Vein endothelial cell (primary cell): ENCODE data around the gene ETFB. TPM values are rescaled to one million over a fixed set of nuclear protein-coding genes. Genes with fewer than 3 reads are reported as not detected.

ENCODE experiments used
- total RNA-seq: library from RNA; depleted of rRNA; stranded (reverse); fragments of >200 nt; gene quantifications from 2 replicates; pipeline ENCODE4 v1.2.3, GENCODE V29; 2012

The ETFB gene
- 58.4 and 87.9 TPM in 2 replicates for total RNA-seq

GRCh38 chr19:51365965-51366388 is at the start of gene ETFB:
ETFB (minus strand) TSS chr19:51366388; CDS start chr19:51366326, 62 bp downstream.

DNA sequence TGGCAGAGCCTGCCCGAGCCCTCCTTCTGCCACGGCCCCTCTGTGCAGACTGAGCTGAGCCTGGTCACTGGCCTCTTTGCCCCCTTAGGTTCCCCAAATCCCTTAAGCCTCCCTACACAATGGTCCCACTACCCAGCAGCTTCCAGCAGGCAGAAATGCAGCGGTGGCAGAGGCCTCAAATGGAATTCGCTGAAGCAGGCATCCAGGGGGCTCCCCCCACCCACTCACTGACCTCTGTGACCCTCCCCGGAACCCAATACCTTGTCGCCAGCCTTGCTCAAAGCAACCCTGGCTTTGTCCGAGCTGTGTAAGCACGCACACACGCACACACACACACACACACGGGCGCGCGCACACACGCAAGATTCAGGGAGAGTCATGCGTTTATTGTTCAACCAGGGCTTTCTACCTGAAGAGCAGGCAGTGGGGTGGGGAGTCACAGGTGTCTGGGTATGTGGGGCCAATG is 21.8 kb upstream of the ETFB start, which contains the start of gene LIM2:
TSS of gene LIM2 (minus strand) at position 51 of the 466 bp plus-strand sequence. CDS start 531 bp downstream, outside the sequence.

GRCh38 chr19:51372649-51373504 is 6.7 kb upstream of the ETFB start, which contains the start of gene NKG7:
NKG7 (minus strand) TSS chr19:51372654; CDS start chr19:51372535, 119 bp downstream.

GRCh38 chr19:51368366-51369282 is 2.4 kb upstream of the ETFB start, which contains the start of gene CLDND2:
CLDND2 (minus strand) TSS chr19:51369003; CDS start chr19:51368577, 426 bp downstream.

GRCh38 chr19:51341976-51342580 is 24.1 kb downstream of the ETFB start, which contains the start of gene VSIG10L:
VSIG10L (minus strand) TSS chr19:51342139; CDS start chr19:51342124, 15 bp downstream.

GRCh38 chr19:51311351-51312257 is 54.6 kb downstream of the ETFB start, which contains the start of gene IGLON5:
IGLON5 (plus strand) TSS chr19:51311644; CDS start chr19:51311848, 204 bp downstream.

Other genes starting within 250 kb of the ETFB start
- not detected in 2 replicates for gene SIGLEC9, start 241.5 kb downstream of the ETFB start, total RNA-seq
- not detected in 2 replicates for gene SIGLEC7, start 224.1 kb downstream of the ETFB start, total RNA-seq
- gene CD33, start 141.3 kb downstream of the ETFB start, total RNA-seq, result not detected in 2 replicates
- not detected in 2 replicates for gene SIGLECL1, start 115.3 kb downstream of the ETFB start, total RNA-seq
- gene IGLON5, start 54.7 kb downstream of the ETFB start, total RNA-seq, result not detected in 2 replicates
- 0.19 and 0.33 TPM in 2 replicates for gene VSIG10L, start 24.2 kb downstream of the ETFB start, total RNA-seq
- gene CLDND2, start 2.6 kb upstream of the ETFB start, total RNA-seq, result not detected in 2 replicates
- gene NKG7, start 6.3 kb upstream of the ETFB start, total RNA-seq, result not detected in 2 replicates
- not detected in 2 replicates for gene LIM2, start 21.6 kb upstream of the ETFB start, total RNA-seq
- gene C19orf84, start 24.2 kb upstream of the ETFB start, total RNA-seq, result not detected in 2 replicates
- gene SIGLEC10, start 51.3 kb upstream of the ETFB start, total RNA-seq, result not detected in 2 replicates
- gene SIGLEC8, start 92.1 kb upstream of the ETFB start, total RNA-seq, result not detected in 2 replicates
- not detected in 2 replicates for gene CEACAM18, start 112.2 kb upstream of the ETFB start, total RNA-seq
- not detected in 2 replicates for gene SIGLEC12, start 135.4 kb upstream of the ETFB start, total RNA-seq
- gene SIGLEC6, start 165.3 kb upstream of the ETFB start, total RNA-seq, result not detected in 2 replicates
- gene ZNF175, start 204.9 kb upstream of the ETFB start, total RNA-seq, result 11.0 and 17.0 TPM in 2 replicates